Hair follicular keratinocyte (primary cell): ENCODE data around the gene CSE1L. TPM values are rescaled to one million over a fixed set of nuclear protein-coding genes. Genes with fewer than 3 reads are reported as not detected.

Experiments
- total RNA-seq: library from RNA; depleted of rRNA; stranded (reverse); fragments of >200 nt; gene quantifications from 2 replicates; pipeline ENCODE4 v1.2.3, GENCODE V29; 2015

Gene CSE1L, protein sequence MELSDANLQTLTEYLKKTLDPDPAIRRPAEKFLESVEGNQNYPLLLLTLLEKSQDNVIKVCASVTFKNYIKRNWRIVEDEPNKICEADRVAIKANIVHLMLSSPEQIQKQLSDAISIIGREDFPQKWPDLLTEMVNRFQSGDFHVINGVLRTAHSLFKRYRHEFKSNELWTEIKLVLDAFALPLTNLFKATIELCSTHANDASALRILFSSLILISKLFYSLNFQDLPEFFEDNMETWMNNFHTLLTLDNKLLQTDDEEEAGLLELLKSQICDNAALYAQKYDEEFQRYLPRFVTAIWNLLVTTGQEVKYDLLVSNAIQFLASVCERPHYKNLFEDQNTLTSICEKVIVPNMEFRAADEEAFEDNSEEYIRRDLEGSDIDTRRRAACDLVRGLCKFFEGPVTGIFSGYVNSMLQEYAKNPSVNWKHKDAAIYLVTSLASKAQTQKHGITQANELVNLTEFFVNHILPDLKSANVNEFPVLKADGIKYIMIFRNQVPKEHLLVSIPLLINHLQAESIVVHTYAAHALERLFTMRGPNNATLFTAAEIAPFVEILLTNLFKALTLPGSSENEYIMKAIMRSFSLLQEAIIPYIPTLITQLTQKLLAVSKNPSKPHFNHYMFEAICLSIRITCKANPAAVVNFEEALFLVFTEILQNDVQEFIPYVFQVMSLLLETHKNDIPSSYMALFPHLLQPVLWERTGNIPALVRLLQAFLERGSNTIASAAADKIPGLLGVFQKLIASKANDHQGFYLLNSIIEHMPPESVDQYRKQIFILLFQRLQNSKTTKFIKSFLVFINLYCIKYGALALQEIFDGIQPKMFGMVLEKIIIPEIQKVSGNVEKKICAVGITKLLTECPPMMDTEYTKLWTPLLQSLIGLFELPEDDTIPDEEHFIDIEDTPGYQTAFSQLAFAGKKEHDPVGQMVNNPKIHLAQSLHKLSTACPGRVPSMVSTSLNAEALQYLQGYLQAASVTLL
- total RNA-seq = 92.0 and 186 TPM in 2 replicates

DNA sequence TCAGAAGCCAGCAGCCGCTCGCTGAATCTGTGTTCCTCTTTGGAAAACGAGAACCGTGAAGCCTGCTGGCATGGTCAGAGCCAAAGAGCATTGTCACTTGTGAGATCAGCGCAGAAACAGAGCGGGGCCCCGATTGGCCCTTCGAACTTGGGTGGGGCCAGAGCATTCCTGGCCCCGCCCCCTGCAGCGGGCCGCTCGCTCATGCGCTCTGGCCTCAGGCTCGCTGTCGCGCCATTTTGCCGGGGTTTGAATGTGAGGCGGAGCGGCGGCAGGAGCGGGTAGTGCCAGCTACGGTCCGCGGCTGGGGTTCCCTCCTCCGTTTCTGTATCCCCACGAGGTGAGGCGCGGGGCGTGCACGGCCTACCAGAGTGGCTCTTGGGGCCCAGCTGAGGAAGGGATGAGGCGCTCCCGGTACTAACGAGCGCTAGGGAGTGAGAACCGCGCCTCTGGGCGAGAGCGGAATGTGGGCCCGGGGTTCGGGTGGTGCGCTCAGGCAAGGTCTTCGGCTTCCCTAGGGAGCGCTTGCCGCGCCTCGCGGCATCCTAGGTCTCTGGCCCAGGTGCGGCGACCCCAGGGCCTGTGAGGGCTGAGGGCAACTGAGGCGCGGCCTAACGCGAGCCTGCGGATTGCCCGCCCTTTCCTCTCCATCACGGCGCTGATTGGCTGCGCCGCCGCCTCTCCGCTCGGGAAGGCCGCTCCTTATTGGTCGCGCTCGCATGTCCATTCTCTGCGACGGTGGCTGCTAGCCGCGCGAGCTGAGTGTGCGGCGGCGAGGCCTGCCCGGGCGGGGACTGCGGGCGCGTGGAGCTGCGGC is at the start of gene CSE1L:
TSS of gene CSE1L (plus strand) at position 226 of the 814 bp plus-strand sequence. CDS start 12,152 bp downstream, outside the sequence.

Other genes starting within 250 kb of the CSE1L start
- gene PREX1, start 218.3 kb upstream of the CSE1L start, total RNA-seq = 0.08 and 0.76 TPM in 2 replicates
- 14.1 and 15.8 TPM in 2 replicates for gene ARFGEF2, start 124.6 kb upstream of the CSE1L start, total RNA-seq
- 52.0 and 55.8 TPM in 2 replicates for gene STAU1, start 142.0 kb downstream of the CSE1L start, total RNA-seq
- gene DDX27, start 173.1 kb downstream of the CSE1L start, total RNA-seq = 26.5 and 29.6 TPM in 2 replicates
- gene ZNFX1, start 231.7 kb downstream of the CSE1L start, total RNA-seq = 10.9 and 12.2 TPM in 2 replicates